ES-I3 (cell line): ENCODE data around the gene PSG5.
"Not testable (repeated sequence)": the region's sequence is repeated elsewhere in the genome, so short reads cannot be mapped to it uniquely, and the experiment has no call there.

Experiments
- H3K36me3 ChIP-seq: 2 replicates; pipeline ENCODE4 v1.6.1; 2013; ENCODE audit warnings: mild to moderate bottlenecking, low read length, control low read depth, moderate library complexity; ENCODE audit not compliant: insufficient read depth
- H3K4me1 ChIP-seq: 2 replicates; pipeline ENCODE4 v1.6.1; 2013; ENCODE audit warnings: mild to moderate bottlenecking, control low read depth, low read length; ENCODE audit not compliant: insufficient read depth
- H3K9ac ChIP-seq: 2 replicates; pipeline ENCODE4 v1.6.1; 2013; ENCODE audit warnings: low read depth, mild to moderate bottlenecking, low read length, moderate library complexity
- H3K9me3 ChIP-seq: 2 replicates; pipeline ENCODE4 v1.6.1; 2013; ENCODE audit warnings: mild to moderate bottlenecking, low read length, moderate library complexity; ENCODE audit not compliant: control insufficient read depth, insufficient read depth

Gene PSG5

DNA sequence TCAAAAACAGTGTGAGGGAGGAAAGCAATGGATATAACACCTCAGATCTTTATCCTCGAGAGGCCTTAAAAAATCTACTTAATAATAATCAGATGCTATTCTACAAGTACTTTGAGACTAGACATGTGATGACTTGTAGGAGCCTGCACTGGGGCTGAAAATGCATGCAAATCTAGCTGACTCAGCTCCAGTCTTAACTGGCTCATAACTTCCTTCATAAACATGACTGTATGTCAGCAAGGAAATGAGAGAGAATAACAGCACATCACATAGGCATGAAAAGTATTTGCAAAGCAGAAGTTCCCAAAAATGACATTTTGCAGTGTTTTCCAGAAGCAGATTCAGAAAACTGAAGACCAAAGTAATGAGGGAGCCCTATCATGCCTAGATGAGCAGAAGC lies 38.1 kb downstream of the PSG5 start:
- H3K4me1 ChIP-seq: no peaks in the 10 kb centered on the region
- H3K9me3 ChIP-seq: no peaks in the 10 kb centered on the region
- no peaks in the 10 kb centered on the region for H3K36me3 ChIP-seq
- H3K9ac ChIP-seq: no peak overlapping the region

DNA sequence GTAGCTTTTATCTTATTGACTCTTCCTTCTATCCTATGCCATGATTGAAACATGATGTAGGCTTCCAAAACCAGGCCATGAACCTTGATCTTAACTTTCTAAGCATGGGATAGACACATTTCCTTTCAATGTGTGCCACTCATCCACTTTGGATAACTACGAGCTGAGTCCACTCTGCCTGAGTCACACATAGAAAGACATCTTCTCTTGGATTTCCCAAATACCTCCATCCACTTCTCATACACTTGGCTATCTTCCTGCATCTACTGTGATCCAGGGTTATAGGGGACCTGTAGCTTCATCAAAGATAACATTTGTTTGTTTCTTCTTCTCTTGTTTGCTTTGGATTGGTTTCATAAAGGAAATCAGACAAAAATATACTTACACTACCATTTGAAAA lies 44.6 kb downstream of the PSG5 start:
- H3K36me3 ChIP-seq, H3K9me3 ChIP-seq, H3K4me1 ChIP-seq, H3K9ac ChIP-seq: not testable (repeated sequence)

DNA sequence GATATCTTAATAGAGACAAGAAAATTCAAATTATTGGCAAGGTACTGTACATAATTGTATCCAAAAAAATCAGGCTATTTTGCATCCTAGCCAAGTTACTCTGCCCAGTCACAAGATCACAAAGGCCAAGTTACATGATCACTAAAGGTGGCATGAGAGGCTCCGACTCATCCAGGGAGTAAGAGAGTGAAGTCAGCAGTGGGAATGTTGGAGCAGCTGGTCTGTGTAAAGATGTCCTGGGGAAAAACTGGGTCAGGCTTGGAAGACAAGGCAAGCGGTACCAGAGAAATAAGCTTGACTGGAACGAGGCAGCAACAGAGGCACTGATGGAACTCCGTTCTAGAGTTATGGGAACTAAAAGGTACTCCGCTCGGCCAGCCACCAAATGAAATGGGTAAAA lies 53.6 kb downstream of the PSG5 start:
- Histone ChIP-seq H3K9ac (no peak overlapping the region), H3K36me3 (no peaks in the 10 kb centered on the region), H3K4me1 (no peaks in the 10 kb centered on the region), H3K9me3 (no peaks in the 10 kb centered on the region)

DNA sequence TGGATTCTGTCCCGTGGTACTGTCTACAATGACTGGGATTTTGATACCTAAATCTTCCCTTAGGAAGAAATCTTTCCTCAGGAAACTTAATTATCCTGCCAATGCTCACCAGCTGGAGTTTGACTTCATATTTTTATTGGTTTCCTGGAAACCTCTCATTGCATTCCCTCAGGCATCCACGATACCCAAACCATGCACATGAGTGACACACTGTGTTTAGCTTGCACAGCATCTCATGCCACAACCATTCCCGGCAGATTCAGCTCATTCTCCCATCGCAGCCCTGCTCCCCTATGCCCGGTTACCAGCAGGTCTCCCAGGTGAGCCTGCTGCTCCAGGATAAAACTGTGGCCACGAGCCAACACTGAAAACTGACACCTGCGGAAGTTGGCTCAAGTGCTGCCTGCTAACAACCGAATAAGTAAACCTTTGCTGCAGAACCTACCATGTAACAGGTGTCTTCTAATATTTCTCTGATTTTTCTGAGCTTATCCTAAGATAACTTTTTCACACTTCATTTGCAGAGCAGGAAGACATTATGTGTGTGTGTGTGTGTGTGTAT lies 55.0 kb downstream of the PSG5 start:
- H3K9me3 ChIP-seq, H3K4me1 ChIP-seq, H3K36me3 ChIP-seq, H3K9ac ChIP-seq: not testable (repeated sequence)

DNA sequence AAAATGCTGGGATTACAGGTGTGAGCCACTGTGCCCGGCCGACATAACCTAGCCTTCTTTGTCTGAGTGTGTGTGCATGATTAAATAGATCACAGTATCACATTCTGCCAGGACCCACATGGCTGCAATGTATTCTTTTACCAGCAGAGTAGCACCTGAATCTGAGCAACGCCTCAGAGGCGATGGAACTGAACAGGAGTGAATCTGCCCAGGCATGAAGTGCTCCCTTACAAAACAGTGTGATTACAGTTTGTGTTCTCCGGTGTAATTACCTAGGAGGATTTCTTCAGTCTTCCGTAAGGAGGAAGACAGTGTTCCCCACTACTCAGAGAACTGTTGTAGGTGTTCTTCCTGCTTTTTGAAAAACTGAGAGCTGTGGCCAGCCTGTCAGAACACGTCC lies 57.1 kb downstream of the PSG5 start:
- not testable (repeated sequence) for H3K4me1 ChIP-seq, H3K9ac ChIP-seq, H3K36me3 ChIP-seq, H3K9me3 ChIP-seq

DNA sequence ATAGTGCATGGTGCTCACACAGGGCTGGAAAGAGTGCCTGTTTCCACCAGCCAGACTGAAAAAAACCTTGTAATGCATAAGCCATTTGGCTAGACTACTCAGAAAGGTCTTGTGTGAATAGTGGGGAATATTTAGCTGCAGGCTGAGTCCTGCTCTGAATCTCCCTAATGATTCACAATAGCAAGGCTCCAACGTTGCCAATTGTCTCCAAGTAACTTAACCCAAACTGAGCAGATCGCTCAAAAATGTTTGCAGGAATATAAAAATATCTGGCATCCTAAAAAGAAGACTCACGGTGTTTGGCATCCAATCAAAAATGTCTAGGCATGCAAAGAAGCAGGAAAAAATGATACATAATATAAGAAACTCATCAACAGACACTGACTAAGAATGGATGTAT lies 59.0 kb downstream of the PSG5 start:
- not testable (repeated sequence) for H3K36me3 ChIP-seq, H3K4me1 ChIP-seq, H3K9me3 ChIP-seq, H3K9ac ChIP-seq

DNA sequence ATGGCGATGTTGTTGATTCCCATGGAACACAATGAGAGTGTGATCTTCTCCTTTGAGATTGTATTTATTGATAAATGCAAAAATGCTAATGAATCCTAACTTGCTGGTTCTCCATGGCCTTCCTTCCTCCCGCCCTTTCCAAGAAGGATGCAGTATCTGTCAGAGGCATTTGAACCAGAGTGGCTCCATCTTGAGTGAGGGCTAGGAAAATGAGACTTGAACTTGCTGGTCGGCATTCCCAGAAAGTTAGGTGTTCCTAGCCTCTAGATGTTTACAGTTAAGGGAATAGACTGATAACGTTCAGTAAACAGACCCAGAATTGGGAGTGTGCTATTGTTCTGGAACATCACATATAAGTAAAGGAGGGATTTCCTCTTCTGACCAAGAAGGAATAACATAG lies 59.6 kb downstream of the PSG5 start:
- Histone ChIP-seq H3K36me3 (no peaks in the 10 kb centered on the region), H3K9ac (no peak overlapping the region), H3K9me3 (no peaks in the 10 kb centered on the region), H3K4me1 (no peaks in the 10 kb centered on the region)

DNA sequence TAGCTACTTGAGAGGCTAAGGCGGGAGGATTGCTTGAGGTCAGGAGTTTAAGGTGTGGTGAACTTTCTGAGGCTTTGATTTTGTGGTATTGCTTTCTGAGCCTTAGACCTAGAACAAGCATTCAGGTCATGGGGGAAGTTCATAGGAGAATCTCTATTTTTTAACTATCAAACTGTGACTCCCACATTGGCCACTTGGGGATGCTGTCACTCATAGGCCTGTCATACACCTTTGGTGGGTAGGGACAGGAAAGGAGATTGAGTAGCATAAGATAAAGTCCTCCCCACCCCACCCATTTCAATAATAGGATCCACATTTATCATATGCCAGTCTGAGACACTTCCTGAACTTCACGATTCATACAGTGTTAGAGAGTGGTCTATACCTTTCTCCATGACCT lies 62.0 kb downstream of the PSG5 start:
- no peak overlapping the region for H3K9ac ChIP-seq

DNA sequence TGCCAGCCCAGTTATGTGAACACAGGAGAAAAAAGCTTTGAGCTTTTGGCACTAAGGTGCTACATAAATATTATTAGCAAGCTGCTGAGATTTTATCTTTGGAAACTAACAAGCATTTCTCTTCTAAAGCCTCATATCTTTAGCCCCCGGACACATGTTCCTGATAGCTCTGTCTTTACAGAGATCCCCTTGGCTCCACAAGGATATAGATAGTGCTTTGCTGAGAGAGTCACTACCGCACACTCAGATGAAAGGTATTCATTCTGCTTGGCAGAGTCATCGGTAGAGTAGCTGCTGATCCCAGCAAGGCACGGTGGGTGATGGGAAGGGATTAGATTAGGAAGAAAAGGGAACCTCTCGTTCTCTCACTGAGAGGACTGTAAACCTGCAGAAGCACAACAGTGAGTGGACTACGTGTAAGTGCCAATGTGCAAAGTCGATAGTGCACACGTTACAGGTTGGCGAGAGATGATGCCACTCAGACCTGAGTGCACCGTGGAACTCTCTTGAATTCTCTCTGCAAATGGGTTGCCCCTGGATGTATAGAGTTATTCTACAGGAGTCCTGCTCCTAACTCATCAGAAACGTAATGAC lies 65.8 kb downstream of the PSG5 start:
- H3K9ac ChIP-seq, H3K9me3 ChIP-seq, H3K36me3 ChIP-seq, H3K4me1 ChIP-seq: not testable (repeated sequence)

More for the DNA sequence above, 62.0 kb downstream of the PSG5 start:
- H3K9me3 ChIP-seq: no peaks in the 10 kb centered on the region
- H3K4me1 ChIP-seq: no peaks in the 10 kb centered on the region
- no peaks in the 10 kb centered on the region for H3K36me3 ChIP-seq

DNA sequence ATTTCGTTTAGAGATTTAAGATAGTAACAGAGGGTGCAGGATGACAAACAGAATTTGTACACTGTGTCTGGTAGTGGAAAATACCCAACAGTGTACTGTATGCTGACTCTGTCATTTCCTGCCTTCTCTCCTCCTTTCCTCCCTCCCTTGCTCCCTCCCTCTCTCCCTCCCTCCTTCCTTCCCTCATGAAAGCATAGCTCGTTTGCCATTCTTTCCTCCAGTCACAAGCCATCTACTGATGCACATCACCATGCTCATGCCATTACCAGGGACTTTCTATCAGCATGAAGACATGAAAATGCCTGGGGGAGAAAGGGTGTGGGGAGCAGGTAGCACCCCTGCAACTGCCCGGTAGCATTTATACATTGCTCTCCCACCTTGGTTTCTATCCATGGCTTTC lies 66.8 kb downstream of the PSG5 start:
- H3K36me3 ChIP-seq, H3K4me1 ChIP-seq, H3K9ac ChIP-seq, H3K9me3 ChIP-seq: not testable (repeated sequence)
